K562 (cell line): ENCODE measurements around the gene MAML3.

ENCODE experiments used
- GATA2 ChIP-seq: sonication (generic); formaldehyde crosslinking; IDR thresholded peaks from 2 replicates; pipeline ENCODE4 v1.4.0; 2020; ENCODE audit warnings: mild to moderate bottlenecking, missing genetic modification reagents
- SIX5 ChIP-seq, 2 experiments: IDR thresholded peaks; 2 replicates each; pipeline ENCODE4 v1.6.1; 2011; ENCODE audit warnings: low read length in 2 of 2, borderline replicate concordance in 1 of 2, low read depth in 1 of 2, mild to moderate bottlenecking in 1 of 2, moderate library complexity in 1 of 2; ENCODE audit not compliant: insufficient read depth in 1 of 2
- ZBTB34 ChIP-seq: fragments of 250-450 bp; sonication (Bioruptor Pico); IDR thresholded peaks from 2 replicates; pipeline ENCODE4 v1.8.0; 2021; ENCODE audit warnings: mild to moderate bottlenecking, moderate library complexity

- TF ChIP-seq ZBTB34 (CRISPR knock-in tag) (no peak), SIX5 (IDR thresholded peaks at IDR 0.05; ENCODE audit: borderline replicate concordance in 1 of 2, insufficient read depth in 1 of 2, low read depth in 1 of 2, low read length in 2 of 2) (no peak), GATA2 (no peak)
Observed at GRCh38 chr4:140065393-140065792, 88.6 kb downstream of the MAML3 start.
